Neuron (in vitro differentiated cells): Measurements from ENCODE around the gene KIAA0040.
"Not testable (repeated sequence)": the region's sequence is repeated elsewhere in the genome, so short reads cannot be mapped to it uniquely, and the experiment has no call there.

Experiments
- H2AFZ ChIP-seq: one replicate; pipeline ENCODE4 v1.6.1; 2013; ENCODE audit warnings: low read depth, mild to moderate bottlenecking, inconsistent platforms, low read length, moderate library complexity
- H3K27me3 ChIP-seq: one replicate; pipeline ENCODE4 v1.6.1; 2013; ENCODE audit warnings: low read length; ENCODE audit not compliant: insufficient read depth
- H3K36me3 ChIP-seq: one replicate; pipeline ENCODE4 v1.6.1; 2013; ENCODE audit warnings: low read length; ENCODE audit not compliant: insufficient read depth
- H3K4me1 ChIP-seq: one replicate; pipeline ENCODE4 v1.6.1; 2013; ENCODE audit warnings: low read length; ENCODE audit not compliant: insufficient read depth
- H3K4me3 ChIP-seq: 2 replicates; pipeline ENCODE4 v1.5.1; 2013; ENCODE audit warnings: mild to moderate bottlenecking, low read length, moderate library complexity
- H3K9me3 ChIP-seq: one replicate; pipeline ENCODE4 v1.6.1; 2013; ENCODE audit warnings: low read length

KIAA0040 gene

GRCh38 chr1:175116903-175117302, 75.7 kb downstream of the KIAA0040 start:
- H3K4me3 ChIP-seq = no peak overlapping the region
- H3K36me3 ChIP-seq = no peaks in the 10 kb centered on the region
- no peak overlapping the region for H2AFZ ChIP-seq
- H3K27me3 ChIP-seq = no peaks in the 10 kb centered on the region
- peaks cover 3% of the 10 kb centered on the region for H3K9me3 ChIP-seq
- H3K4me1 ChIP-seq = no peaks in the 10 kb centered on the region

GRCh38 chr1:175116210-175116798, 76.3 kb downstream of the KIAA0040 start:
- Histone ChIP-seq H3K4me1 (no peaks in the 10 kb centered on the region), H3K27me3 (no peaks in the 10 kb centered on the region), H3K36me3 (no peaks in the 10 kb centered on the region), H2AFZ (no peak overlapping the region), H3K4me3 (no peak overlapping the region), H3K9me3 (peaks cover 3% of the 10 kb centered on the region)

- H3K4me1 ChIP-seq = no peaks in the 10 kb centered on the region
- peaks cover 3% of the 10 kb centered on the region for H3K9me3 ChIP-seq
- H2AFZ ChIP-seq = no peak overlapping the region
- no peaks in the 10 kb centered on the region for H3K27me3 ChIP-seq
- H3K4me3 ChIP-seq = no peak overlapping the region
- no peaks in the 10 kb centered on the region for H3K36me3 ChIP-seq
Observed at GRCh38 chr1:175114996-175115395, 77.6 kb downstream of the KIAA0040 start.

- H3K36me3 ChIP-seq, H3K27me3 ChIP-seq, H2AFZ ChIP-seq, H3K9me3 ChIP-seq, H3K4me1 ChIP-seq, H3K4me3 ChIP-seq: not testable (repeated sequence)
Observed at GRCh38 chr1:175108331-175108820, 84.2 kb downstream of the KIAA0040 start.
